ENCODE results near the gene AIP.

- TF ChIP-seq POLR2AphosphoS5 (IDR thresholded peaks at IDR 0.05; ENCODE audit: low read depth): peak; percentile 29; the same call in 1 of the 2 replicates
- TF ChIP-seq CTCF (IDR thresholded peaks at IDR 0.05; ENCODE audit: insufficient read depth, low read length): no peak
These were observed 40.1 kb upstream of the AIP start for GRCh38 chr11:67442504-67443404.
